VCaP (cell line): ENCODE data around the gene ERI2.

ENCODE experiments used
- H3K27ac ChIP-seq: fragments of 450-650 bp; 2 replicates; pipeline ENCODE4 v1.5.1; 2017
- CTCF ChIP-seq: fragments of 450-650 bp; conservative IDR thresholded peaks from 2 replicates; pipeline ENCODE4 v1.5.1; 2017; ENCODE audit warnings: mild to moderate bottlenecking, moderate library complexity

Gene ERI2

DNA sequence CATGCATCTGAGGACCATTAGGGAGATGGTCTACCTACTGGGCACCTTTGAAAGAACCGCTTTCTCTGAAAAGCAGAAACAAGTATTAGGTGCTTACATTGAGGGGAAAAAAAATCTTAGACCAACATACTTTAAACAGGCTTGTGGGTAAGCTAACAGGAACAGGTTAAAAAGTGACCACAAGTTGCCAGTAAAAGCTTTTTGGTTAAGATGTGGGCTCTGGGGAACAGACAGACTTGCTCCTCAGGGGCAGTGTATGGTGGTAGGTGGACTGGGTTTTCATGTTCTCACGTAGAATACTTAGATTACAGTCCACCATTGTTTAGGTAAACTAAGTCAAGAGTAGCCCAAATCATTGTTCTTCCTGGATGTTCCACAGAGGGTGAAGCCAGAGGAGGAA lies 41.3 kb upstream of the ERI2 start:
- TF ChIP-seq CTCF, result no peak
- H3K27ac ChIP-seq, result no peak overlapping the region

GRCh38 chr16:20846551-20846950 lies 40.3 kb upstream of the ERI2 start:
- no peak for TF ChIP-seq CTCF
- no peak overlapping the region for H3K27ac ChIP-seq

GRCh38 chr16:20846030-20846429 lies 39.8 kb upstream of the ERI2 start:
- TF ChIP-seq CTCF, result no peak
- H3K27ac ChIP-seq, result no peak overlapping the region

DNA sequence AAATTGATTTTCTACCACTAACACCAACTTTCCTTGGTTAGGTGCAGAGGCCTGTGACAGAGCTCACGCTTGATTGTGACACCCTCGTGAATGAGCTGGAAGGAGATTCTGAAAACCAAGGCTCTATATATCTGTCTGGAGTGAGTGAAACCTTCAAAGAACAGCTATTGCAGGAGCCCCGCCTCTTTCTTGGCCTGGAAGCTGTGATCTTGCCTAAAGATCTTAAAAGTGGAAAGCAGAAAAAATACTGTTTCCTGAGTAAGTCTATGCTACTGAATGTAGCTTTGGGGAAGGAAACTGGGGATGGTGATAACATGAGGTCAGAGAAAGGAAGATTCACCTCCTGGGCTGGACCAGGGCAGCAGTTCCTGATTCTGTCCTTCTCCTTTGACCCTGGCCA lies 38.3 kb upstream of the ERI2 start:
- no peak for TF ChIP-seq CTCF
- H3K27ac ChIP-seq, result no peak overlapping the region

- H3K27ac ChIP-seq, result no peak overlapping the region
- TF ChIP-seq CTCF, result no peak
Measured at GRCh38 chr16:20844054-20844453, 37.8 kb upstream of the ERI2 start.

- TF ChIP-seq CTCF, result no peak
- no peak overlapping the region for H3K27ac ChIP-seq
Measured at GRCh38 chr16:20839504-20839903, 33.2 kb upstream of the ERI2 start.

- no peak overlapping the region for H3K27ac ChIP-seq
- TF ChIP-seq CTCF, result no peak
Measured at GRCh38 chr16:20838240-20838639, 32.0 kb upstream of the ERI2 start.

DNA sequence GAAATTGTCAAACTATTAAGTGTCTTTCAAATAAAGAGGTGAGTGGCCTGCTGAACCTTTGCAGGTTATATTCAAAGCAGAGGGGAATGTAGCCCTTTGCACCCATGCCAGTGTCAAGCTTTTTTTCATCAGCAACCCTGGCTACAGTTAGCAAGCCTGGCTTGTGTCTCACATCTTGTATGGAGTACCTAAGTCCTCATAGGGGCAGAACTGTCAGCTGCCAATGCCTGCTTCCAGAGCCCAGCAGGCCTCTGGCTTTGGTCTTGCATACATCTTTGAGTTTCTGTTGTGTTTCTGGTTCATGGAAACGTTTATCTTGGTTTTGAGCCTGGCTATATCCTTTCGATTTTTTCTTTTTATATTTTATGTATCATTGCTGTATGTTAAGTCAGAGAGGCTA lies 26.8 kb upstream of the ERI2 start:
- TF ChIP-seq CTCF, result no peak
- H3K27ac ChIP-seq, result no peak overlapping the region
